GM19035 (cell line): Measurements from ENCODE around the gene MON2.
"Not testable (repeated sequence)": the region's sequence is repeated elsewhere in the genome, so short reads cannot be mapped to it uniquely, and the experiment has no call there.

Source experiments
- ATAC-seq: cut with Tn5 transposase; IDR thresholded peaks from one replicate; pipeline ENCODE4 v1.9.1; 2021; ENCODE audit not compliant: unreplicated experiment

The MON2 gene, protein sequence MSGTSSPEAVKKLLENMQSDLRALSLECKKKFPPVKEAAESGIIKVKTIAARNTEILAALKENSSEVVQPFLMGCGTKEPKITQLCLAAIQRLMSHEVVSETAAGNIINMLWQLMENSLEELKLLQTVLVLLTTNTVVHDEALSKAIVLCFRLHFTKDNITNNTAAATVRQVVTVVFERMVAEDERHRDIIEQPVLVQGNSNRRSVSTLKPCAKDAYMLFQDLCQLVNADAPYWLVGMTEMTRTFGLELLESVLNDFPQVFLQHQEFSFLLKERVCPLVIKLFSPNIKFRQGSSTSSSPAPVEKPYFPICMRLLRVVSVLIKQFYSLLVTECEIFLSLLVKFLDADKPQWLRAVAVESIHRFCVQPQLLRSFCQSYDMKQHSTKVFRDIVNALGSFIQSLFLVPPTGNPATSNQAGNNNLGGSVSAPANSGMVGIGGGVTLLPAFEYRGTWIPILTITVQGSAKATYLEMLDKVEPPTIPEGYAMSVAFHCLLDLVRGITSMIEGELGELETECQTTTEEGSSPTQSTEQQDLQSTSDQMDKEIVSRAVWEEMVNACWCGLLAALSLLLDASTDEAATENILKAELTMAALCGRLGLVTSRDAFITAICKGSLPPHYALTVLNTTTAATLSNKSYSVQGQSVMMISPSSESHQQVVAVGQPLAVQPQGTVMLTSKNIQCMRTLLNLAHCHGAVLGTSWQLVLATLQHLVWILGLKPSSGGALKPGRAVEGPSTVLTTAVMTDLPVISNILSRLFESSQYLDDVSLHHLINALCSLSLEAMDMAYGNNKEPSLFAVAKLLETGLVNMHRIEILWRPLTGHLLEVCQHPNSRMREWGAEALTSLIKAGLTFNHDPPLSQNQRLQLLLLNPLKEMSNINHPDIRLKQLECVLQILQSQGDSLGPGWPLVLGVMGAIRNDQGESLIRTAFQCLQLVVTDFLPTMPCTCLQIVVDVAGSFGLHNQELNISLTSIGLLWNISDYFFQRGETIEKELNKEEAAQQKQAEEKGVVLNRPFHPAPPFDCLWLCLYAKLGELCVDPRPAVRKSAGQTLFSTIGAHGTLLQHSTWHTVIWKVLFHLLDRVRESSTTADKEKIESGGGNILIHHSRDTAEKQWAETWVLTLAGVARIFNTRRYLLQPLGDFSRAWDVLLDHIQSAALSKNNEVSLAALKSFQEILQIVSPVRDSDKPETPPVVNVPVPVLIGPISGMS (N-terminal part only)

DNA sequence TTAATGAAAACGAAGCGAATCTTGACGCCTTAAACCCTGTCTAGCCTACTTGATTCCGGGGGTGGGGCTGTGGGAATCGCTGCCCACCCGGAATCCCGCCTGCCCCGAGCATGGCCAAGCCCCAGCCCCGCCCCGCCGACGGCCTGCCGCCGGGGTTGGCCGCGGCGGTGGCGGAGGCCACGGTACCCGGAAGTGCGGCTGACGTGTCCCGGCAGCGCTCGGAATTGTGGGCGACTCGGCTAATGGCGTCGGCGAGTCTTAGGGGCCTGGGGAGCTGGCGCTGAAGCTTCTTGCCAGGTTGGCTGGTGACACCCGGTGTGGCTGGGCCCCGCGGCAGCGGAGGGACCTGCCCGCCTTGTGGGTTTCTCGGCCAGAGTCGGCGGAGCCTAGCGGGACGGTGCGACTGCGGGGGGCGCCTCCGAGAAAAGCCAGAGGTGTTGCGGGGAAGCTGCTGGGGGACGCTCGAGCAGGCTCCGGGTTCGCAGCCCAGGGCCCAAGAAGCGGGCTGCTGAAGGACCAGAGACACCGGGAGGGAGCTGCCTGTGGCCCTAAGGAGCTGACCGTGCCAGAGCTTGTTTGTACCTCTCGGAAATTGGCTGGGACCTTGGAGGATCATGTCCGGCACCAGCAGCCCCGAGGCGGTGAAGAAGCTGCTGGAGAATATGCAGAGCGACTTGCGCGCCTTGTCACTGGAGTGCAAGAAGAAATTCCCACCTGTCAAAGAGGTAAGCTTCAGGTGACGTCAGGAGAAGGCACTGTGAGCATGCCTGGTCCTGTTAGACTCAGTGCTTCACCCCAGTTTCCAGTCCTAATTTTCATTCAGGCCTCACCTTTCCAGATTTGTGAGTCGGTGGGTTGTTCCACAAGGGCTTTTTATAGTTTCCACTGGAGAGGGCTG lies at the start of gene MON2:
TSS of gene MON2 (plus strand) at position 233 of the 898 bp plus-strand sequence. CDS start at position 615, 382 bp downstream.
- peak; percentile 98 for ATAC-seq

DNA sequence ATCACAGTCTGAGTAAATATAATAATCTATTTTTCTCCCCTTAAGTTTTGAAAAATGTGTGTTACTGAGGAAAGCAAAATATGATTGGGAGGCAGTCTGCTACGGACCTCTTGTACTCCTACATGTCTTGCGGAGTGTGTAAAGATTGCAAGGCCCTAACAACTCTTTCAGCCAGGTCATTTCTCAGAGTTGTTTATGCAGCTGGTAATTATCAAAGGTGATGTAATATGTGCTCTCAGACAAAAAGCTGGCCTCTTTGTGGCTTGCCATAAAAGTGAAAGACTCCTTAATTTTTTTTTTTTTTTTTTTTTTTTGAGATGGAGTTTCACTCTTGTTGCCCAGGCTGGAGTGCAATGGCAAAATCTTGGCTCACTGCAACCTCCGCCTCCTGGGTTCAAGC lies 40.5 kb upstream of the MON2 start:
- no peak for ATAC-seq

DNA sequence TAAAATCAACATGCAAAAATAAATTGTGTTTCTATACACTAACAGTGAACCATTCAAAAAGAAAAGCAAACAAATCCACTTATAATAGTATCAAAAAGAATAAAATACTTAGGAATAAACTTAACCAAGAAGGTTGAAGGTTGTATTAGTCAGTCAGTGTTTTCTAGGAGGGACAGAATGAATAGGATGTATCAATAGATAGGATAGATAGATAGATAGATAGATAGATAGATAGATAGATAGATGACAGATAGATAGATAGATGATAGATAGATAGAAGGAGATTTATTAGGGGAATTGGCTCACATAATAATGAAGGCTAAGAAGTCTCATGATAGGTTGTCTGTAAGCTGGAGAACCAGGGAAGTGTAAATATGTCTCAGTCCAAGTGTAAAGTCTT lies 37.2 kb upstream of the MON2 start:
- ATAC-seq: no peak

DNA sequence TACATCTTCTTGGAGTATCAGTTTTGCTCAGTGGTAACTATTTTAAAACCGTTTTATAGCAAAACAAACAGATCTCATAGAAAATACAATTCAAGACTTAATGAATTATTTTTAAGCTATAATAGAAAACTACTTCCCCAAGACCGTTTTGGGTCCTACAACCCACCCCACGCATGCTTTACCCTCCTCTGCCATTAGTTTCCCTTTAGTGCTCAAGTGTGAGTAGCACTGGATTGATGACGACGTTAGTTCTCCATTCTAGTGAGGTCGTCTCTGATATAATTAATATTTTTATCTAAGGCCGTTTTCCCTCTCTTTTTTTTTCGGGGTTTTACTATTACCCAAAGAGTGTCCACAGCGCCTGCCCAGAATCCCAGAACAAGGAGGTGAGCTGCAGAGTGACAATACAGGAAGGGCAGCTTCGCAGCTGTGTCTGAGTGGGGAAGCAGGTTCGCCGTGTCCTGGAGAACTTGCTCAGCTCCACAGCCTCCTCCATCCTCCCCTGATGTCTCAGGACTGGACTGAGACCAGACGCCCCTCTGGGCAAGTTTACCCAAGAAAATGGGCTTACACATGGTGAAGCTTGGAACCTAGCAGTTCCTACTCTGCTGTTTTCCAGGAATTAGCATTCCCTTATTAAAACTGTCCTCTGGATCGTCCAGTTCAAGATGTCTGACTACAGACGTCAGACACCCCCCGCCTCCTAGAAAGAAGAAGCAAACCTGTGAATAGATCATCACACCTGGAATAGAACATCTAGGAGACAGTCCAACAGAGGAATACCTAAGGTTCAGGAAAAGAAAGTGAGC lies 31.9 kb upstream of the MON2 start:
- peak; percentile 43 for ATAC-seq

DNA sequence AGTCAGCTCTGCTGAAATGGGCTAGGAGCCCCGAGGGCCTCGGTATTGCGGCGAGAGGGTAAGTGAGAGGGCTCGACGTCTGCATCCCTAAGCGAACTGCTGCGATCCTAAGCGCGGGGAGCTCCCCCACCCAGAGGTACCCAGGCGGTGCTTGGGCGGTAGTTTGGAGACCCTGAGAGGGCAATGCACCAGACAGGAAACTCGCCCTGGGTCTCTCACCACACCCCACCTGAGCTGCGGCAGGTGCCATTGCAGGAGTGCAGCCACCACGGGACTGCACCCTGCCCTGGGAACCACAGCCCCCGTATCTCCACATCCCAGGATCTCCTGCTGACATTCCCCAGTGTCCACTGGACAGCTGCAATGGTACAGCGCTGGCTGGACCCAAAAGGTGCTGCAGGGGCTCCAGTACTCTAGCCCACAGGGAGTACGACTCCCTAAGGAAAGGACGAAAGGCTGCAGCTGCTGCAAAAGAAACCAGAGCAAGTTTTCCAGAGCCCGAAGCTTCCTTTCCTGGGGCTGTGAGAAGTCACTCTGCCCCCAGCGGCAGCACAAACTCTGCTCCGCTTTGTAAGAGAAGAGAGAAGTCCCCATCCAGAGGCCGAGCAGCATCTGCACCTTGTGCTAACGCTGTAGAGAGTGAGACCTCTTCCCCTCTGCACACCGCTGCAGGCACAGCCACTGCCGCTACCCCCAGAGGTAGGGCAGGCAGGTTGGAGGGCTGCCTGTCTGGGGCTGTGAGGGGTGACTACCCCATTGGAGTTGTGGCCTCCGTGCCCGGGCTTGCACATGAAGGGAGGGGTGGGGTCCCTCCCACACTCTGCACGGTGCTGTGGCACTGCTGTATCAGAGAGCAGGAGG lies 31.1 kb upstream of the MON2 start:
- peak; percentile 64 for ATAC-seq

DNA sequence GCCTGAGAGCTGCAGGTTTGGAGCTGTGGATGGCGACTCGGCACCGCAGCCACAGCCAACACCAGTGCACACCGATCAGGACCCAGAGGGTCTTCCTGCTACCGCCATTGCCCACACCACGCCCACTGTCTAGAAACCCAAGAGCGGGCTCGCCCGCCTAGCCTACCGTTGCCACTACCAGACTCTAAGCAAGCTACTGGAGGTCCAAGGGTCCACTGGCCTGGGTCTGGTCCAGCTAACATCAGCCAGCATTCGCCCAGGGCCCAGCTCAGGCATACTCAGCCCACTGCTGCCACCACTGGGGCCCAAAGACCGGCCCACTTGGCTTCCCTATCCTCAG lies 30.5 kb upstream of the MON2 start:
- ATAC-seq: no peak

DNA sequence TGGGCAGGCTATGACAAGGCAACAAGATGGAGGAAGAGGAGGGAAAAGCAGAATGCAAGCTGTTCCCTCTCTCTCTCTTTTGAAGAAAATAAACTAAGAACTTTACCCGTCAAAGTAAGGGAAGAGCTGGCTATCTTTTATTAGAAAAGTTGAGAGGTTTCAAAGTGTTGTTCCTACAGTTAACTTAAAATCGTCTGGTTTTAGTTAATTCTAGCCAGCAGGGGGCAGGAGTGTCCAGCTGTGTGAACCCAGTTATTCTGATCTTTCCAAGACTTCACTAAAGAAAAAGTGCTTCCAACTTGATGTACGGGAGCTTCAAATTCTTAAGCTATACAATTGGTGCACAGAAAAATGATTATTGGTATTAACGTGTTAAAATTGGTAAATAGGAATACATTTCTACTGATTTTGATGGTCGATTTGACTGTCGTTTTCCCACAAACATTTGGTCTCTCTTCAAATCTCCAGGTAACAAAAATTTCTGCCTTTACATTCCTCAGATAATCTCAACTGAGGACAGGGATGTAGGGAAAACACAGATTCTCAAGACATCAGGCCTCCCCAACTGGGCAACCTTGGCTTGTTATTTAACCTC lies 28.4 kb upstream of the MON2 start:
- ATAC-seq: no peak

DNA sequence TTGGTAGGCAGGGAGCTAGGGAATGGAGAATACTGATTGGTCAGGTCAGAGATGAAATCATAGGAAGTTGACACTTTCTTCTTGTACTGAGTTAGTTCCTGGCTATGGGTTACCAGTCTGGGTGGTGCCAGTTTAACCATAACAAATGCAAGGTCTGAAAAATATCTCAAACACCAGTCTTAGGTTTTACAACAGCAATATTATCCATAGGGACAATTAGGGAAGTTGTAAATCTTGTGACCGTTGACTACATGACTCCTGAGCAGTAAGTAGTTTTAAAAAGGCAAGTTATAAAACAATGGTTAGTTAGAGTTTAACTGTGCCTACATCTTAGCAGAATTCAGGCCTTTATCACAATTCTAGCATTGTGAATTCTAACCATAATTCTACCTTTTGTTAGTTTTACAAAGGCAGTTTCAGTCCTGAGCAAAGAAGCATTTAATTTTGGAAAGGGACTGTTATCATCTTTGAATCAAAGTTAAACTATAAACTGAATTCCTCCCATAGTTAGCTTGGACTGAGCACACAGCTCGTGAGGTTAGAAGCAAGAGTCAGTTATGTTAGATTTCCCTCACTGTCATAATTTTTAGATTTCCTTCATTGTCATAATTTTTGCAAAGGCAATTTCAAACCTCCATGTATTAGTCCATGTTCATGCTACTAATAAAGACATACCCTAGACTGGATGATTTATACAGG lies 19.7 kb upstream of the MON2 start:
- no peak for ATAC-seq

DNA sequence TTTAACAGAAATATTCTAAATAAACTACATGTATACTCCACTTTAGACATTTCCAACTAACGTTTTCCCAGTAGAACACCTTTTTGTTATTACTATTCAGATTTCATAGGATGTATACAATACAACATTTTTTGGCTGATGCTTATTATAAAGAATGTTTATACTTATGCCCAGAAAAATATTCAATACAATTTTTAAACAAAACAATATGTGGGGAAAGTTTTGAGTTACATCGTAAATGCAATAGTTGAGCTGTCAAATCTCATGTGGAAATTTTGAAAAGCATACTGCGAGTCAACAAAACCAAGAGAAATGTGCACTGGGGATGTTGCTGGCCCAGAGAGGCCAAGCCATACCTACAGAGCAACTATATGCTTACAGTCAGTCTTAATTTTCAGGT lies 18.2 kb upstream of the MON2 start:
- ATAC-seq: no peak

DNA sequence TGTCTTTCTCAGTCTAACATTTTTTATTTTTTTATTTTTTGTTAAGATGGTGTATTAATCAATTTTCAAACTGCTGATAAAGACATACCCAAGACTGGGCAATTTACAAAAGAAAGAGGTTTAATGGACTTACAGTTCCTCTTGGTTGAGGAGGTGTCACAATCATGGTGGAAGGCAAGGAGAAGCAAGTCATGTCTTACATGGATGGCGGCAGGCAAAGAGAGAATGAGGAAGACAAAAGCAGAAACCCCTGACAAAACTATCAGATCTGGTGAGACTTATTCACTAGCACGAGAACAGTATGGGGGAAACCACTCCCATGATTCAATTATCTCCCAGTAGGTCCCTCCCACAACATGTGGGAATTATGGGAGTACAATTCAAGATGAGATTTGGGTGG lies 11.2 kb upstream of the MON2 start:
- not testable (repeated sequence) for ATAC-seq

DNA sequence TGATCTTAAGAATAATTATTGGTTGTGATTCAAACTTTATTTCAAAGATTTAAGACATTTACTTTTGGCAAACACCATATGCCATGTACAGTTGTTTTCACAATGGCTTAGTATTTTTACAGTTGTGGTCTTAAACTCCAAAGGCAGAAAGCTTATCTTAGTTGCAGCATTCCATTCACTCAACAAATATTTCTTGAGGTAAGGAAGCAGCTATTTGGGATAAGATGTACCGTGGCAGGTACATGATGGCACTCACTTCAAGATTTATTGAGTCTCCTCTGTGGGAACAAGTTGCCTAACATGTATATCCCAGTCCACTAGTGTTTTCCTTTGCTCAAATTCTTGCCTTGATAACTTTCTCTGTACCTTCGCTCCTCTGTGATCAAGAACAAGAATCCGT lies 8.0 kb upstream of the MON2 start:
- no peak for ATAC-seq

DNA sequence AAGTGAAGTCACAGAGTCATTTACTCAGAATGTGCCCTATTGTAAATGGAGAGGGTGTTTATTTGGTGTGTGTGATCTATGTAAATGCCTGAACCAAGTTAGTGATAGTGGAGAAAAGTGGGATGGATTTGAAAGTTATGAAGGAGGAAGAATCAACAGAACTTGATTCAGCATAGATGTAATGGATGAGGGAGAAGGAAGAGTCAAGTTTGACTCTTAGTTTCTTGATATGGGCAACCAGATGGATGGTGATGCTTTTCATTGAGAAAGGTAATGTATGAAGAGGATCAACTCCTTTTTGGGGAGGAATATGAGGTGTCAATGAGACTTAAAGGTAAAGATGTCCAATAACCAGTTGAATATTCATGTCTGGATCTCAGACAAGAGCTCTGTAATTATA lies 6.7 kb upstream of the MON2 start:
- no peak for ATAC-seq

DNA sequence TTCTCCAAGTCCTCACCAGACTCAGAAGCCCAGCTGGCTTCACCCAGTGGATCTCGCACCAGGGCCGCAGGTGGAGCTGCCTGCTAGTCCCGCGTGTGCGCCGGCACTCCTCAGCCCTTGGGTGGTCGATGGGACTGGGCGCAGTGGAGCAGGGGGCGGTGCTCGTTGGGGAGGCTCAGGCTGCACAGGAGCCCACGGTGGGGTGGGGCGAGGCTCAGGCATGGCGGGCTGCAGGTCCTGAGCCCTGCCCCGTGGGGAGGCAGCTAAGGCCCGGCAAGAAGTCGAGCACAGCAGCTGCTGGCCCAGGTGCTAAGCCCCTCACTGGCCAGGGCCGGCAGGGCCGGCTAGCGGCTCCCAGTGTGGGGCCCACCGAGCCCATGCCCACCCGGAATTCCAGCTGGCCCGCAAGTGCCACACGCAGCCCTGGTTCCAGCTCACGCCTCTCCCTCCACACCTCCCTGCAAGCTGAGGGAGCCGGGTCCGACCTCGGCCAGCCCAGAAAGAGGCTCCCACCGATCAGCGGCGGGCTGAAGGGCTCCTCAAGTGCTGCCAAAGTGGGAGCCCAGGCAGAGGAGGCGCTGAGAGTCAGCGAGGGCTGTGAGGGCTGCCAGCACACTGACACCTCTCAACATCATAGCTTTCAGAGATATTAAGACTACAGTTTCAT lies 5.3 kb upstream of the MON2 start:
- ATAC-seq: not testable (repeated sequence)

DNA sequence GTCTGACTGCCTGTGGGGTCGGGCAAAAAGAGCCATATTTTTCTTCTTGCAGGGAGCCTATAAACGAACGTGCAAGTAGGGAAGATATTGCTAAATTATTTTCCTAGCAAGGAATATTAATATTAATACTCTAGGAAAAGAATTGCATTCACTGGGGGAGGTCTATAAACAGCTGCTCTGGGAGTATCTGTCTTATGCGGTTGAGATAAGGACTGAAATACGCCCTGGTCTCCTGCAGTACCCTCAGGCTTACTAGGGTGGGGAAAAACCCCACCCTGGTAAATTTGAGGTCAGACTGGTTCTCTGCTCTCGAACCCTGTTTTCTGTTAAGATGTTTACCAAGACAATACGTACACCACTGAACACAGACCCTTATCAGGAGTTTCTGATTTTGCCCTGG lies 3.4 kb upstream of the MON2 start:
- ATAC-seq: not testable (repeated sequence)

DNA sequence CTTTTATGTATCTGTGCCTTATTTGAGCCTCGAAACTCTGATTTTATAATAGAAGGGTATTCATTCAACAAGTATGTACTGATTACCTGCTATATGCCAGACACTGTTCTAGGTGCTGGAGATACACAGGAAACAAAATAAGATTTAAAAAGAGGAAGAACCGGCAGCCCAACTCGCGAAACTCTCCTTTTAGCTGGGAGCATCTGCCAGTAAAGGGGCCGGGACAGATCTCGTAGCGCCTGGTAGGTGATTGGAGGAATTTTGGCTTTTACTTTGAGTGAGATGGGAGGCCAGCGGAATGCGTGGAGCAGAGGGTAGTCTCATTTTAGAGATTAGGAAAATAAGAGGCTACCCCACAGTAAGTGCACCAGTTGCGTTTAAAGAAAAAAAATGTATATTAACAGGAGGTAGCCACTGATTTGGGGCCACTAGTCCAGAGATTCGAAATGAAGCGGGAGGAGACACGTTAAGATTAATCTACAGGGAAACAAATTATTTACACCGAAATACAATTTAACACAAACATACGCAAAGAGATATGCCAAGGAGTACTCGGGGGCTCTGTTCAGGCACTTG lies 520 bp upstream of the MON2 start:
- ATAC-seq: peak; percentile 32

DNA sequence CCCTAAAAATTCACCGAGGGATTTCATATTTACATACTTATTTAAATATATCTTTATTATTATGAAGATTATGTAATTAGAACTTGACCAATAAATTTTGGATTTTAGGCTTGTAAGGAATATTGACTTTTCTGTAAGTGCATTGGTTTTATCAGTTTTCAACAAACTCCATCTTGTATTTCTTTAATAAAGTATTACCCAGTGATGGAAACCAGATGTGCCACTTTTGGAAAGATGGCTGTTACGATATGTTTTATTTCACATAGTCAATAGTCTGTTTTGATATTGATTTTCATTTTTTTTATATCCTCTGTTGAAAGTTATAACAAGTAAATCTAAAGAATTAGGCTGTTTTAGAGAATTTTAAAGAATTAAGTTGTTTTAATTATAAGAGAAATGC lies 1.8 kb downstream of the MON2 start:
- no peak for ATAC-seq

DNA sequence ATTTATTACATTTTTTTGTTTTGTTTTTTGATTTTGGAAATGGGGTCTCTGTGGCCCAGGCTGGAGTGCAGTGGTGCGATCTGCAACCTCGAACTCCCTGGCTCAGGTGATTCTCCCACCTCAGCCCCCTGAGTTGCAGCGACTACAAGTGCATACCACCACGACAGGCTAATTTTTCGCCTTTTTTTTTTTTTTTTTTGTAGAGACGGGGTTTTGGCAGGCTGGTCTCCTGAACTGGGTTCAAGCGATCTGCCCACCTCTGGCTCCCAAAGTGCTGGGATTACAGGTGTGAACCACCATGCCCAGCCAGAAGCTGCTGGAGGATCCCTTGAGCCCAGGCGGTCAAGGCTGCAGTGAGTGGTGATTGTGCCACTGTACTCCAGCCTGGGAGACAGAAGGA lies 2.3 kb downstream of the MON2 start:
- no peak for ATAC-seq
